HG03108 (cell line): ENCODE measurements around the gene RPAP2.

ENCODE experiments used
- ATAC-seq: cut with Tn5 transposase; IDR thresholded peaks from one replicate; pipeline ENCODE4 v1.9.1; 2021; ENCODE audit warnings: moderate library complexity; ENCODE audit not compliant: unreplicated experiment

The RPAP2 gene

GRCh38 chr1:92445865-92446264 lies 147.0 kb downstream of the RPAP2 start:
- ATAC-seq = no peak

- no peak for ATAC-seq
These were observed 147.7 kb downstream of the RPAP2 start for GRCh38 chr1:92446546-92446945.

GRCh38 chr1:92447033-92447681 lies 148.3 kb downstream of the RPAP2 start:
- no peak for ATAC-seq

GRCh38 chr1:92447976-92448375 lies 149.1 kb downstream of the RPAP2 start:
- ATAC-seq = no peak
